HepG2 (cell line): ENCODE results near the gene CDK18. TPM values are rescaled to one million over a fixed set of nuclear protein-coding genes. Genes with fewer than 3 reads are reported as not detected.

Source experiments
- ARID2 ChIP-seq: sonication (generic); formaldehyde crosslinking; IDR thresholded peaks from 2 replicates; pipeline ENCODE4 v1.8.1; 2022; ENCODE audit warnings: mild to moderate bottlenecking, missing genetic modification reagents, borderline replicate concordance
- ATRX ChIP-seq: sonication (generic); formaldehyde crosslinking; IDR thresholded peaks from 2 replicates; pipeline ENCODE4 v1.4.0; 2020; ENCODE audit warnings: missing genetic modification reagents, borderline replicate concordance
- HOXD1 ChIP-seq: sonication (generic); formaldehyde crosslinking; IDR thresholded peaks from 2 replicates; pipeline ENCODE4 v1.5.0; 2020; ENCODE audit warnings: missing genetic modification reagents
- PHB2 ChIP-seq: fragments of 450-650 bp; IDR thresholded peaks from 2 replicates; pipeline ENCODE4 v1.6.1; 2018; ENCODE audit not compliant: partially characterized antibody
- SCMH1 ChIP-seq: sonication (generic); formaldehyde crosslinking; IDR thresholded peaks from 2 replicates; pipeline ENCODE4 v1.9.0; 2021; ENCODE audit warnings: missing genetic modification reagents, mild to moderate bottlenecking, borderline replicate concordance
- TFE3 ChIP-seq: IDR thresholded peaks from 2 replicates; pipeline ENCODE4 v1.6.1; 2016
- THAP8 ChIP-seq: sonication (generic); formaldehyde crosslinking; IDR thresholded peaks from 2 replicates; pipeline ENCODE4 v1.5.1; 2020; ENCODE audit warnings: missing genetic modification reagents, mild to moderate bottlenecking, borderline replicate concordance
- ZNF407 ChIP-seq: sonication (generic); formaldehyde crosslinking; IDR thresholded peaks from one replicate; pipeline ENCODE4 v1.5.1; 2020; ENCODE audit warnings: mild to moderate bottlenecking, missing genetic modification reagents; ENCODE audit errors: not compliant biosample characterization
- ZNF552 ChIP-seq: sonication (generic); formaldehyde crosslinking; IDR thresholded peaks from 2 replicates; pipeline ENCODE4 v1.9.0; 2022; ENCODE audit warnings: missing genetic modification reagents, mild to moderate bottlenecking, borderline replicate concordance
- ZNF574 ChIP-seq: sonication (generic); formaldehyde crosslinking; IDR thresholded peaks from 2 replicates; pipeline ENCODE4 v1.4.0; 2020; ENCODE audit warnings: missing genetic modification reagents
- polyA plus RNA-seq, 8 experiments: library from polyadenylated mRNA; depleted of rRNA in 3 of 8; stranded (reverse) in 7 of 8; unstranded in 1 of 8; fragments of >200 nt; fragmentation: Illumina TruSeq in 4 of 8; extraction: Trizol in 4 of 8; gene quantifications; 2 replicates each; pipeline versions ENCODE4 v1.2.1 to v1.2.3, GENCODE V29; 2011 to 2016; ENCODE audit warnings: low read depth in 4 of 8, missing spikeins in 1 of 8, mixed read lengths in 1 of 8; ENCODE audit not compliant: insufficient read depth in 1 of 8
- total RNA-seq, 5 experiments: library from RNA; depleted of rRNA; stranded (reverse); fragments of >200 nt; fragmentation: Illumina TruSeq; extraction: Trizol; gene quantifications; 2 replicates each; pipeline ENCODE4 v1.2.3, GENCODE V29; 2016; ENCODE audit warnings: low read depth in 1 of 5

The CDK18 gene
- total and polyA plus RNA-seq, 2 of the 13 experiments (the other 11 are each of a cell fraction or from before 2014, with no cell fraction given): 6.4 to 38.8 TPM

- TF ChIP-seq THAP8 (CRISPR knock-in tag): no peak
- no peak for TF ChIP-seq ATRX (CRISPR knock-in tag)
- TF ChIP-seq ZNF574 (CRISPR knock-in tag): 0 out of 2 replicates have a peak, but pooled peaks have one; percentile 23
- no peak for TF ChIP-seq ARID2 (CRISPR knock-in tag)
- TF ChIP-seq ZNF407: no peak
- no peak for TF ChIP-seq SCMH1 (CRISPR knock-in tag)
- TF ChIP-seq PHB2: no peak
- TF ChIP-seq ZNF552 (CRISPR knock-in tag): no peak
- TF ChIP-seq TFE3 (CRISPR knock-in tag): peak; percentile 47; the same call in 1 of the 2 replicates
- 0 out of 2 replicates have a peak, but pooled peaks have one; percentile 26 for TF ChIP-seq HOXD1 (CRISPR knock-in tag)
Measured at GRCh38 chr1:205458777-205459566, 45.5 kb upstream of the CDK18 start (continued).
